Measurements from ENCODE around the gene RHOG. TPM values are rescaled to one million over a fixed set of nuclear protein-coding genes. Genes with fewer than 3 reads are reported as not detected.

RHOG gene
- total and polyA plus RNA-seq, 10 donors, result 102 to 256 (median 150) TPM

GRCh38 chr11:3832816-3833215, 7.9 kb downstream of the RHOG start:
- peak overlapping the region in 7 of 8 donors; percentile 65 to 100 (median 98) for H3K27ac ChIP-seq
- no peaks in the 10 kb centered on the region for H3K9me3 ChIP-seq
- TF ChIP-seq POLR2A (IDR thresholded peaks at IDR 0.05) (no peak), POLR2AphosphoS5 (IDR thresholded peaks at IDR 0.05) (no peak), CTCF (IDR thresholded peaks at IDR 0.05 in 8 of 11, conservative IDR thresholded peaks at IDR 0.05 in 3 of 11) (no peak)
- no peaks in the 10 kb centered on the region for H3K27me3 ChIP-seq (replicated peaks in 1 of 7)
- peak overlapping the region in 1 of 8 donors; percentile 35 for H3K4me3 ChIP-seq
- intact Hi-C loops (cut with DNase I; ENCODE audit: low total_unique reads), result no loop called here
- H3K4me1 ChIP-seq, result peaks cover 66 to 98% (median 89%) of the 10 kb centered on the region in 6 donors
- H3K36me3 ChIP-seq, result peaks cover 0 to 80% (median 21%) of the 10 kb centered on the region in 6 donors
- DNase-seq, result peak; percentile 59
- WGBS, 5 donors, result 83 to 96% (median 91%) methylated on average over 2 of the region's 2 CpGs

- Histone ChIP-seq H3K9me3 (no peaks in the 10 kb centered on the region), H3K4me3 (peak overlapping the region in 1 of 8 donors; percentile 35), H3K36me3 (peaks cover 0 to 92% (median 33%) of the 10 kb centered on the region in 6 donors), H3K4me1 (peaks cover 54 to 98% (median 84%) of the 10 kb centered on the region in 6 donors), H3K27ac (peak overlapping the region; percentile 29 to 100 (median 98)), H3K27me3 (replicated peaks in 1 of 7) (no peaks in the 10 kb centered on the region)
- WGBS, 5 donors, result 39 to 63% (median 49%) methylated on average over 12 to 13 of the region's 13 CpGs
- peak; percentile 83 for DNase-seq
- intact Hi-C loops (cut with DNase I; ENCODE audit: low total_unique reads), result no loop called here
- no peak for TF ChIP-seq POLR2A (IDR thresholded peaks at IDR 0.05)
- TF ChIP-seq POLR2AphosphoS5 (IDR thresholded peaks at IDR 0.05), result peak in 2 of 3 donors; percentile 39 to 46
- TF ChIP-seq CTCF (IDR thresholded peaks at IDR 0.05 in 8 of 11, conservative IDR thresholded peaks at IDR 0.05 in 3 of 11), result no peak
These were observed 9.2 kb downstream of the RHOG start for GRCh38 chr11:3831378-3832239.

- intact Hi-C loops (cut with DNase I; ENCODE audit: low total_unique reads), result no loop called here
- Histone ChIP-seq H3K9me3 (no peaks in the 10 kb centered on the region), H3K27me3 (replicated peaks in 1 of 7) (no peaks in the 10 kb centered on the region), H3K4me3 (peak overlapping the region in 1 of 8 donors; percentile 35), H3K4me1 (peaks cover 47 to 98% (median 77%) of the 10 kb centered on the region in 6 donors), H3K36me3 (peaks cover 0 to 94% (median 40%) of the 10 kb centered on the region in 6 donors), H3K27ac (peak overlapping the region; percentile 29 to 100 (median 98))
- no peak for DNase-seq
- no peak for TF ChIP-seq POLR2AphosphoS5 (IDR thresholded peaks at IDR 0.05)
- TF ChIP-seq POLR2A (IDR thresholded peaks at IDR 0.05), result no peak
- TF ChIP-seq CTCF (IDR thresholded peaks at IDR 0.05 in 8 of 11, conservative IDR thresholded peaks at IDR 0.05 in 3 of 11), result no peak
- 31 to 65% (median 57%) methylated on average over 1 of the region's 1 CpG for WGBS, 5 donors
These were observed 10.0 kb downstream of the RHOG start for GRCh38 chr11:3830730-3831129.

- Histone ChIP-seq H3K9me3 (no peaks in the 10 kb centered on the region), H3K4me1 (peaks cover 40 to 98% (median 75%) of the 10 kb centered on the region in 6 donors), H3K4me3 (no peak overlapping the region), H3K36me3 (peaks cover 0 to 95% (median 44%) of the 10 kb centered on the region in 6 donors), H3K27me3 (replicated peaks in 1 of 7) (no peaks in the 10 kb centered on the region), H3K27ac (peak overlapping the region in 5 of 8 donors; percentile 98 to 100 (median 100))
- intact Hi-C loops (cut with DNase I; ENCODE audit: low total_unique reads), result no loop called here
- no peak for TF ChIP-seq CTCF (IDR thresholded peaks at IDR 0.05 in 8 of 11, conservative IDR thresholded peaks at IDR 0.05 in 3 of 11)
- no peak for TF ChIP-seq POLR2AphosphoS5 (IDR thresholded peaks at IDR 0.05)
- no peak for TF ChIP-seq POLR2A (IDR thresholded peaks at IDR 0.05)
- no peak for DNase-seq
- WGBS, 5 donors, result 91 to 99% (median 93%) methylated on average over 3 of the region's 3 CpGs
These were observed 10.7 kb downstream of the RHOG start for GRCh38 chr11:3830088-3830487.

Data from spleen (tissue), 11 donors.